ENCODE data around the gene FAM180B.
A peak's percentile ranks its signal among the peaks of the same experiment; 100 is the strongest.
"Not testable (repeated sequence)": the region's sequence is repeated elsewhere in the genome, so short reads cannot be mapped to it uniquely, and the experiment has no call there.

The FAM180B gene

DNA sequence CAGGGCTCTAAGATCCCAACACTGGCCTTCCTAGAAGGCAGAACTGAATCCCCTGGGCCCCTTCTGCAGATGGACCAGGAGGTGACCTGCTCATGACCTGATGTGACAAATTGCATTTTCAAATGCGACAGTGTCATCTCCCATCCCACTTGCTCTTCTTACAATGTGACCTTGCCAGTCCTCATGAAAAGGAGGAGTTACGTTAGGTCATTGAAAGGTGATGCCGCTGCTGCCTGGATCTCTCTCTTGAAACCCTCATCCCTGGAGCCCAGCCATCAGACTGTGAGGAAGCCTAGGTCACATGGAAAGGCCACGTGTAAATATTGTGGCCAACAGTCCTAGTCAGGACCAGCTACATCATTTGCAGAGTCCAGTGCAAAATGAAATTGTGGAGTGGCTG, 13.4 kb downstream of the FAM180B start:
- FAIRE-seq: no peak

DNA sequence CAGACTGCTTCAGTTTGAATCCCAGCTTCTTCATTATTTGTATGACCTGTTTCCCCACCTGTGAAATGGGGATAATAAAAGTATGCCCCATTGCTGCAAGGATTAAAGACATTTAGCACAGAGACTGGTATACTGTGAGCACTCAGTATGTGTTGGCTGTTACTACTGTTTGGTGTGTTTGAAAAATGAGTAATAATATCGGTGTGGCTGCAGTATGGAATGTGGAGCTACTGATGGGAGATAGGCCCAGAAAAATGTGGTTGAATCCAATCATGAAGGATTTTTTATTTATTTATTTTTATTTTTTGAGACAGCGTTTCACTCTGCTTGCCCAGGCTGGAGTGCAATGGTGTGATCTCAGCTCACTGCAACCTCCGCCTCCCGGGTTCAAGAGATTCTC, 16.8 kb downstream of the FAM180B start:
- no peak for FAIRE-seq

DNA sequence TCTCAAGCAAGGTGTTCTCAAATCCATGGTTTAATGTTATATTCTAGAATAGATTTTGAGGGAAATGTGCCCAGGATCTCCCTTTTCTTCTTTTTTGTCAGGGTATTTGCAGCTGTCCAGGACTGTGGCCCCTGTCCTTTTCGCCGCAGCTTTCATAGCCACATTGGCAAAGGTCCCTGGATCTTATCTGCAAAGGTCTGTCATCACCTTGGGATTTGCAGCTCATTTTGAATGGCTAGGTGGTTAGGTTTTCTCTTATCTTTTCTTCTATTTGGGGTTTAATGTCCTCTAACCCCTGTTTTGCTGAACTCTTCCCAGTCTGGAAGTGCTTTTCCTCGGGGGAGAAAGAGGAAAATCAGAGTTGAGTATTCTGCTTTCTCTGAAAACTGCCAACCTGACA, 19.4 kb downstream of the FAM180B start:
- no peak for FAIRE-seq

DNA sequence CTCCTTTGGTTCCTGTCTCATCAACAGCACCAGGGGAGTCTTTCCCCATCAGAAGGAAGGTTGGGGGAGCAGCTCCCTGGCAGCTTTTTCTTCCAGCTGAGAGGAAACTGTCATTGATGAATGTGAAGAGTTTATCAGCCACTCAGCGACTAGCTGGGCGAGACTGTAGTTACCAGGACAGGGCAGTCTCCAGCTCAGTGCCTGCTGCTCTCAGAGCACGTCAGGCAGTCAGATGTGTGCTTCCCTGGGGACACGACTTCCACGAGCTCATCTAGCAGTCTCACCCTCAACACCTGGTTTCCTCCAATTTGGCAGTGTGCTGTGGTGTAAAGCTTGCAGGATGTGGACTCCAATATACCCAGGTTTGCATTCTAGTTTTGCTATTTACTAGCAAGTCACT, 20.3 kb downstream of the FAM180B start:
- FAIRE-seq: no peak

DNA sequence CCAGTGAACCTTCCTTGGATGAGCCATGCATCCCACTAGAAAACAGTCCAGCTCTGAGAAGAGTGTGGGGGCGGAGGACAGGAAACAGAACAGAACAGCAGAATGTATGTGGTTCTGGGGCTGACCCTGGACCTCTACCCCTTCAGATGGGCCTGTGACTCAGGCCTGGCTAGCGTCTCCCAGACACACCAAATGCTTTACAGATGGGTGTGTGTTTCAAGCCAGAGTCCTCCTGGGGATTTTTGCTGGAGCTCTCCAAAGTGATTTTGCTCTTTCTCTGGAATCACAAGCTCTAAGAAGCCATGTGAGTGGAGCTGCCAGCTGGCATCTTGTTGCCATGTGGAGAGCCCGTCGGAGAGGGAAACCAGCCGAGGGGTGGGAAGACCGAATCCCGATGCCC, 20.9 kb downstream of the FAM180B start:
- no peak for FAIRE-seq

DNA sequence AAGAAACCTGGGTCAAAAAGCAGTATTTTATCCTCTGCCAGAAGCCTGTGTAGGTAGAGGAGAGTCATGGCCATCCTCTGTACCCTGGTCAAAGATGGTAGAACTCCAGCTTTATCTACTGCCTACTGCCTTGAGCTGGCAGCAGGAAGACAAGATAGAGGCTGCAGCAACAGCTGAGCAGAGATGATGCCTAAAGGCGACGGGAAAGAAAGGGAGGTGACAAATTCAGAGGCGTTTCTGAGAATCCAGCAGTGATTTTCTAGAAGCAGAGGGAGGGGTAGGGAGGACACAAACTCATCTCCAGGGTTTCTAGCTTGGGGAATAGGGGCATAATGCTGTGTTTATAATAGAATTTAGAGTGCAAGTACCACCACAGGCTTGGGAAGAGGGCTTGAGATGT, 23.2 kb downstream of the FAM180B start:
- no peak for FAIRE-seq

DNA sequence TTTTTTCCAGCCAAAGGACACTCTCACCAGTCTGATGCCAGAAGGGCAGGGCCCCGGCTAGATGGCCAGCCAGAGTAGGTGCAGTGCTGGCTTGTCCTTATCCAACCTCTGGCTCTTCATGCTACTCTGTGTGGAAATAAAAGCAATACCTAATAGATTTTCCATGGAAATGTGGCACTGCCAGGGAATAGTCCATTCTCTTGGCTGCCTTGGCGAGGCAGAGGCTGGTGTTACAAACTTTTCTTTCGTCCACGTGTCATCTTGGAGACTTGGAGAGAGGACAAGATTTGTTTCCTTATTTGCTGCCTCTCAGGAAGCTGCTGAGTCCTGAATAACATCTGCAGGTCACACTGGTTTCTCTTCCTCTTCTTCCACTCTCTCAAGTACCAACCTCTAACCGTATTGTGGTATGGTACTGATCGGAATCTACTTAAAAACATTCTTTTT, 24.9 kb downstream of the FAM180B start:
- FAIRE-seq: no peak

DNA sequence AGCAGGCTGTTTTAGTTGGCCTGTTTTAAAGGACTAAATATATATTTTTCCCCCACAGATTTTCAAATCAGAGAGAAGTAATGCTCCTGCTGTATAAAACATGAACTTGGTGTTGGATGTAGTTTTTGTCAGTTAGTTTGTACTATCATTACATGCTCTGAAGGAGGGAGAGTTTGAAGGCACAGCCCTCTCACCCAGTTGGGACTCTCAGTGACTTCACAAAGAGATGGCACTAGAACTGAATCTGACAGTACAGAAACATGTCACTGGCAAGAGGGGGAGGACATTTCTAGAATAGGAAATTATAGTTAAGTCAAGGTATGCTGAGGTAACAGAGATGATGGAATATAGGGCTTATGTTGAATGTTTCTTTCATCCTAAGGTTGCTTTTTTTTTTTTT, 28.8 kb downstream of the FAM180B start:
- FAIRE-seq: no peak

DNA sequence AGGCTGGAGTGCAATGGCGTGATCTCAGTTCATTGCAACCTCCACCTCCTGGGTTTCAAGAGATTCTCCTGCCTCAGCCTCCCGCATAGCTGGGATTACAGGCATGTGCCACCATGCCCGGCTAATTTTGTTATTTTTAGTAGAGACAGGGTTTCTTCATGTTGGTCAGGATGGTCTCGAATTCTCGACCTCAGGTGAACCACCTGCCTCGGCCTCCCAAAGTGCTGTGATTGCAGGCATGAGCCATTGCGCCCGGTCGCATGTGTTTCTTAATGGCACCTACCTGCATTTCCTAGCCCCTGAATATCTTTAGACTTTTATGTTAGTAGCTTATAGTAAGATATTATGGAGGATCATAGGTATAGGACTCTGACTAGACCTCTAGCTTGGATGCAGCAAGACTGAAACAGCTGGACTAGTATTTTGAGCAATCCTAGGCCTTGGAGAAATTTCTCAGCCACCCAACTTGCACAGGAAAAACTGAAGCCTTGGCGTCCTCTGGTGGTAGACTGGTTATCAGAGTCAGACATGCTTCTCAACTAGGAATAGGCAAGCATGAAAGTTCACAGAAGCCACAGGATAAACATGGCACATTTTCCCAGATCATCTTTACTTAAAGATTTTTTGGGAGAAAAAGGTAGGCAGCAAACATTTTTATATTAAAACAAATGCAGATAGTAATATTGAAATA, 30.4 kb downstream of the FAM180B start:
- FAIRE-seq: peak; percentile 90

DNA sequence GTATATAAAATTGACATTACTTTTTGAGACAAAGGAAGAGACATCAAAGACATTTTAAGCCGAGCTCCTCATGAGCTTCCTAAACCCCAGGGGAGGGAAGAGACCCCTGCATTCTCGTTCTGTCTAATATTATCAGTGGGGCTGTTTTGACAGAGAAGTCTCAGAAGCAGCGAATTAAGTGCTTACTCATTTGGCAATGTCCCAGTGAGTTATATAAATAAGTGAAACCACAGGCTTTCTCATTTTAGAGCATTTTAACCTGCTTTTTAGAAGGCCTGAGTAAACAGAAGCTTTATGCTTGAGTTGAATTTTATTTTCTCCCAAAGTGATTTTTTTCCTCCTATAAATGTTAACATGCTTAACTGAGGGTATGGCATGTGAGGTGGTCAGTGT, 30.9 kb downstream of the FAM180B start:
- FAIRE-seq: no peak

DNA sequence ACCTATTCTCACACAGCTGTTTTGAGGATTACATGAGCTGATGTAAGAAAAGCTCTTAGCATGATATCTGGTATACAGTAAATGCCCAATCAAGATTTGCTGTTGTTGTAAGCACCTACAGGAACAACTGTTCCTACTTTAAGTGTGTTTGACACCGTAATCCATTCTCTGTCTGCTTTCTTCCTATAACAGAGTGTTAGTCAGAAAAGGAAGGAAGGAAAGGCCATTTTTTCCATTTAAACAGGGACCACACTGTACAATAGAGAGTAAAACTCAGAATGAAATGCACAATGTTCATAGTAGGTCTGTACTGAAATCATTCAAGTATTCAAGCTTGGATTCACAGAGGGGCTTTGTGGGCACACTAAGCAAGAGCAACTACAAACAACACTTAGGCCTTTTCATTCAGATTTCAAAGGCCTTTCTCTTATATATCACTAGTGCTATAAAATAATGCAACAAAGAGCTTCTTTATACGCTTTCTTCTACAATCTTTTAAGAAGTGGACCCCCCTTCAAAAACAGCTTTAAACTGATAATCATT, 34.4 kb downstream of the FAM180B start:
- no peak for FAIRE-seq

DNA sequence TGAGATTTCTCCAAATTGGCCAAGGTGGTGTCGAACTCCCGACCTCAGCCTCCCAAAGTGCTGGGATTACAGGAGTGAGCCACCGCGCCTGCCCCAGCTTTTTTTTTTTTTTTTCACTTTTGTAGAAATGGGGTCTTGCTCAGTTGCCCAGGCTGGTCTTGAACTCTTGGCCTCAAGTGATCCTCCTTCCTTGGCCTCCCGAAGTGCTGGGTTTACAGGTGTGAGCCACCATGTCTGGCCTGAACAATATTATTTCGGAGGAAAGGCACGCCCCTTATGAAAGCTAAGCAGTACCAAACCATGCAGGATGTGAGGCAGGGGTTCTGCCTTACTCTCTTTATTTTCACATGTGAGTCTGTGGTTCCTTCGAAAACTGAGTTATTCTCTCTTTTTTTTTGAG, 39.8 kb downstream of the FAM180B start:
- FAIRE-seq: no peak

DNA sequence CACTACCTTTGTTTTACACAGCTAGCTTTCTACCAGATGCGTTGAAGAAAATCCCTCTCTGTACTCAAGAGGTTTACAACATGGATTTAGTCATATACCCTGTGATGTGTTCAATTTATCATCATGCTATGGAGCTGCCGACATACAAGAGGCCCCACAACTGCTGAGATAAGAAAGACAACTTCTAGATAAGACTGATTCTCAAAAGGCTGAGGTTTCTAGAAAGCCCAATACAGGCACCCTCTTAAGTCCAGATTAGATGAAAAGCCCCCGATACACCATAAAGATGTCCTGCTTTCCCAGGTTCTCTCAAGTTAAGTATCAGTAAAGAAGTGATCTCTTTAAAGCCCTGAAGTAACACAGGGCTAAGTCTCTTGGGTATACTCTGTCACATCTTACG, 41.5 kb downstream of the FAM180B start:
- FAIRE-seq: no peak

DNA sequence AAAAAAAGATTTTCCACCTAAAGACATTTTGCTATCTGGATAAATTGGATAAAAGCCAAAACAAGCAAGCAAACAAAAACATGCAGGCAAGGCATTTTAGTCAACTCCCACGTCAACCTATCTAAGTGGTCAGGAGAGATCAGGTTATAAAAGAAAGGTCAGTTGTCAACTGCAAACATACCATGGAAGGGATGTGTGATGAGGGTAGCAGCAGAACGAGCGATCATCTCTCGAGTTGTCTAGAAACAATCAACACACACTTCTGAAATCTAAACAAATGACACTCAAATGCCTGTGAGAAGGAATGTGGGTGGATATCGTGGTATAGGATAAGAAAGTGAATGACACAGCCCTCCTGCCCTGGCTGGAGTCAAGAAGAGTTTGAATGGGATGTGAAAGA, 45.0 kb downstream of the FAM180B start:
- no peak for FAIRE-seq

DNA sequence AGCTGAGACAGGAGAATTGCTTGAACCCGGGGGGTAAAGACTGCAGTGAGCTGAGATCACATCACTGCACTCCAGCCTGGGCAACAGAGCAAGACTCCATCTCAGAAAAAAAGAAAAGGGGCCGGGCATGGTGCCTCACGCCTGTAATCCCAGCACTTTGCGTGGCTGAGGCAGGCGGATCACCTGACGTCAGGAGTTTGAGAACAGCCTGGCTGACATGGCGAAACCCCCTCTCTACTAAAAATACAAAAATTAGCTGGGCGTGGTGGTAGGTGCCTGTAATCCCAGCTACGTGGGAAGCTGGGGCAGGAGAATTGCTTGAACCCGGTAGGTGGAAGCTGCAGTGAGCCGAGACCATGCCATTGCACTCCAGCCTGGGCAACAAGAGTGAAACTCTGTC, 49.9 kb downstream of the FAM180B start:
- FAIRE-seq: not testable (repeated sequence)
